Measurements from ENCODE around the gene GRHL1.

GRHL1 gene

DNA sequence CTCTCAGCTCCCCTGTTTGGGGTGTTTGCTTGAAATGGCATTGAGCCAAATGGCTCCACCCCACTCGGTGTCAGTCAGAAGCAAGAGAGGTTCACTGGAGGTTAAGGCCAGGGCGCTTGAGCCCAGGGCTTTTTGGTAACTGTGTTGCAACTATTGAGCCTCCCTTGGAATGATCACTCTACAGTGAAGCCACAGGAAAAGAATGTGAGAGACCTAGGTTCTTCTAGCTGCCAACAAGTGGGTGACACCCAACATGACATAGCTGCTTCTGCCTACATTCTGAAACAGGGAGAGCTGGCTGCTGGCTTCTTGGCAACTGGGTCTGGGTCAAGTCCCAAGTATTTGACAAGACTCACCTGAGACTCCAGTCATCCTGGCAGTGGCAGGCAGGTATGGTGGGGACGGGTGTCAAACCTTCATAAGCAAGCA is 7.1 kb upstream of the GRHL1 start:
- TF ChIP-seq TAF1 (IDR thresholded peaks at IDR 0.05; ENCODE audit: borderline replicate concordance, insufficient read depth, low read length) (no peak), SIN3A (IDR thresholded peaks at IDR 0.05; ENCODE audit: borderline replicate concordance, insufficient read depth, low read length) (no peak), REST (IDR thresholded peaks at IDR 0.05; ENCODE audit: insufficient read depth in 1 of 2, low read depth in 2 of 2, low read length in 2 of 2) (no peak), POLR2AphosphoS5 (IDR thresholded peaks at IDR 0.05; ENCODE audit: low read depth, low read length) (no peak), FOXP2 (optimal IDR thresholded peaks at IDR 0.05; ENCODE audit: borderline replicate concordance, extremely low read depth, extremely low read length, insufficient read depth) (no peak)

DNA sequence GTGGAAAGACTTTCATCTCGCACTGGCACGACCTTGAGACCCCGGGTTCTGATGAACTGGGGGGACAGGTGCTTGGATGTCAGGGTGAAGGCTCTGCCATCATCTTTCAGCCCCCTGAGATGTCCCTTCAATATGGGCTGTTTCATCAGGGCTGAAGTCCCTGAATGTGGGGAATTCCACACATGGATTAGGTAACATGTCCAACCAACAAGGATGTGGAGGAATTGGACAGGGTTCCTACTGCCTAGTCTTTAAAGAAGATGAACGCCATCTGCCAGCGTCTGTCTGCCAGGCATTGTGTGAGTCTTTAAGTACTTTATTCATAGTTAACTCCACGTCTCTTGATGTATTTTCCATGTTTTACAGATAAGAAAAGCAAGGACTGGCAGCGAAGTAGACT is 5.9 kb upstream of the GRHL1 start:
- TF ChIP-seq POLR2AphosphoS5 (IDR thresholded peaks at IDR 0.05; ENCODE audit: low read depth, low read length) (no peak), REST (IDR thresholded peaks at IDR 0.05; ENCODE audit: insufficient read depth in 1 of 2, low read depth in 2 of 2, low read length in 2 of 2) (no peak), FOXP2 (optimal IDR thresholded peaks at IDR 0.05; ENCODE audit: borderline replicate concordance, extremely low read depth, extremely low read length, insufficient read depth) (no peak), TAF1 (IDR thresholded peaks at IDR 0.05; ENCODE audit: borderline replicate concordance, insufficient read depth, low read length) (no peak), SIN3A (IDR thresholded peaks at IDR 0.05; ENCODE audit: borderline replicate concordance, insufficient read depth, low read length) (no peak)

DNA sequence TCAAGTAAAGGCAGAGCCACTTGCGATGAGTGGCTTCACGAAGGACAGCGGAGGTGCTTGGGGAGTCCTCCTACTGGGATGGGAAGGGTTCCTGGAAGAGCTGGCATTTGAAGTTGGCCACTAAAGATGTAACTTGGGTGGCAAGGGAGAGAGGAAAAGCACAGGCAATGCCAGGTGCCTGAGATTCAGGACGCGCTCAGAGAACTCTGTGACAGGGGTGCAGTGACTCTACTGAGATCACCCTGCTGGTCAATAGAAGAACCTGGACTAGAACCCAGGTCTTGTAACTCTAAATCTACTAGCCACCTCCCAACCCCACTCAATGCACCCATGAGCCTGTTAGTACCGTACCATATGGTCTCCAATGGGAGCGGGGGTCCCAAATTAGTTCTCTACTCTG is 5.4 kb upstream of the GRHL1 start:
- TF ChIP-seq TAF1 (IDR thresholded peaks at IDR 0.05; ENCODE audit: borderline replicate concordance, insufficient read depth, low read length) (no peak), REST (IDR thresholded peaks at IDR 0.05; ENCODE audit: insufficient read depth in 1 of 2, low read depth in 2 of 2, low read length in 2 of 2) (no peak), POLR2AphosphoS5 (IDR thresholded peaks at IDR 0.05; ENCODE audit: low read depth, low read length) (no peak), FOXP2 (optimal IDR thresholded peaks at IDR 0.05; ENCODE audit: borderline replicate concordance, extremely low read depth, extremely low read length, insufficient read depth) (no peak), SIN3A (IDR thresholded peaks at IDR 0.05; ENCODE audit: borderline replicate concordance, insufficient read depth, low read length) (no peak)

DNA sequence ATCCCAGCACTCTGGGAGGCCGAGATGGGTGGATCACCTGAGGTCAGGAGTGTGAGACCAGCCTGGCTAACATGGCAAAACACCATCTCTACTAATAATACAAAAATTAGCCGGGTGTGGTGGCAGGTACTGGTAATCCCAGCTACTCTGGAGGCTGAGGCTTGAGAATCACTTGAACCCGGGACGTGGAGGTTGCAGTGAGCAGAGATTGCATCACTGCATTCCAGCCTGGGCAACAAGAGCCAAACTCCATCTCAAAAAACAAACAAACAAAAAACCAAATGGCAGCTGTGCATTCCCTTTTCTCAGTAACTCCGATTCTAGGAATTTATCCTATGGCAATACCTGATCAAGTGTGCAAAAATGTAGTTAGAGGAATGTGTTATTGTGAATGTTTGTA is 4.7 kb upstream of the GRHL1 start:
- no peak for TF ChIP-seq REST (IDR thresholded peaks at IDR 0.05; ENCODE audit: insufficient read depth in 1 of 2, low read depth in 2 of 2, low read length in 2 of 2)

DNA sequence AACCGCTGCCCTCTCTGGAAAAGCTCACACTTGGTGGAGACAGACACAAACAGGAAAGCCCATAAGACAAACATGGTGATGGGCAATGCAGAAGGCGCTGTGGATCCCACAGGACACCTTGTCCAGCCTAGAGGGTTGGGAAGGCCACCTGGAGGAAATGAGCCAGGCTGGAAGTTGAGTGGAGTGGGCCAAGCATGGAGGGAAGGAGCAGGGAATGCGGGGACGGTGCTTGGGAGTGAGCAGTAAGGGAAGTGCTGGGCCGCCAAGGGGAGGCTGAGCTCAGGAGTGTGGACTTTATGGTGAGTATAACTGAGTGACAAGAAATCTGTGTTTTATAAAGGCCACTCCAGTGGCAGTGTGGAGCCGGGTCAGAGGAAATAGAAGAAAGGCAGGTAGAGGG is 2.8 kb upstream of the GRHL1 start:
- TF ChIP-seq TAF1 (IDR thresholded peaks at IDR 0.05; ENCODE audit: borderline replicate concordance, insufficient read depth, low read length) (no peak), FOXP2 (optimal IDR thresholded peaks at IDR 0.05; ENCODE audit: borderline replicate concordance, extremely low read depth, extremely low read length, insufficient read depth) (no peak), POLR2AphosphoS5 (IDR thresholded peaks at IDR 0.05; ENCODE audit: low read depth, low read length) (no peak), REST (IDR thresholded peaks at IDR 0.05; ENCODE audit: insufficient read depth in 1 of 2, low read depth in 2 of 2, low read length in 2 of 2) (no peak), SIN3A (IDR thresholded peaks at IDR 0.05; ENCODE audit: borderline replicate concordance, insufficient read depth, low read length) (no peak)
